GM23338 (cell line): Measurements from ENCODE around the gene NOVA2. TPM values are rescaled to one million over a fixed set of nuclear protein-coding genes. Genes with fewer than 3 reads are reported as not detected.

Experiments used
- ATAC-seq: fragments of 200-7000 bp; cut with Tn5 transposase; 3 replicates; pipeline ENCODE4 v1.9.1; 2020
- DNase-seq: peaks from one replicate; pipeline ENCODE4 v3.0.0-alpha.2; 2015; ENCODE audit warnings: low spot score
- H2AFZ ChIP-seq: fragments of 200-600 bp; sonication (generic); 2 replicates; pipeline ENCODE4 v1.8.0; 2016; ENCODE audit warnings: antibody characterized with exemption, mild to moderate bottlenecking, moderate library complexity
- H3F3A ChIP-seq: fragments of 200-600 bp; sonication (generic); replicated peaks from 2 replicates; pipeline ENCODE4 v1.8.0; 2017; ENCODE audit warnings: antibody characterized with exemption, mixed run types, low read depth
- H3K27ac ChIP-seq: fragments of 200-600 bp; sonication (generic); 2 replicates; pipeline ENCODE4 v1.6.1; 2016; ENCODE audit warnings: low read depth
- H3K27me3 ChIP-seq: fragments of 200-600 bp; sonication (generic); 2 replicates; pipeline ENCODE4 v1.8.0; 2016; ENCODE audit warnings: mild to moderate bottlenecking, mixed run types, moderate library complexity; ENCODE audit not compliant: insufficient read depth
- H3K36me3 ChIP-seq: fragments of 200-600 bp; sonication (generic); 2 replicates; pipeline ENCODE4 v1.8.0; 2016; ENCODE audit warnings: mild to moderate bottlenecking; ENCODE audit not compliant: insufficient read depth
- H3K4me1 ChIP-seq: fragments of 200-600 bp; sonication (generic); 2 replicates; pipeline ENCODE4 v1.8.0; 2016; ENCODE audit warnings: mild to moderate bottlenecking, moderate library complexity; ENCODE audit not compliant: insufficient read depth
- H3K4me2 ChIP-seq: fragments of 200-600 bp; sonication (generic); 2 replicates; pipeline ENCODE4 v1.7.1; 2017; ENCODE audit warnings: mixed run types
- H3K4me3 ChIP-seq: fragments of 200-600 bp; sonication (generic); 2 replicates; pipeline ENCODE4 v1.6.1; 2016; ENCODE audit warnings: mixed run types
- H3K79me2 ChIP-seq: fragments of 200-600 bp; sonication (generic); replicated peaks from 2 replicates; pipeline ENCODE4 v1.8.0; 2017; ENCODE audit warnings: mild to moderate bottlenecking; ENCODE audit not compliant: insufficient read depth
- H3K9me2 ChIP-seq: fragments of 200-600 bp; sonication (generic); 2 replicates; pipeline ENCODE4 v1.8.0; 2017; ENCODE audit not compliant: insufficient read depth
- H4K20me1 ChIP-seq: fragments of 200-600 bp; sonication (generic); replicated peaks from 2 replicates; pipeline ENCODE4 v1.8.0; 2017; ENCODE audit warnings: mild to moderate bottlenecking; ENCODE audit not compliant: insufficient read depth
- H3K27ac Mint-ChIP-seq: 2 replicates; pipeline ENCODE4 v1.8.0; 2020; ENCODE audit warnings: inconsistent platforms, mild to moderate bottlenecking, moderate library complexity, mixed read lengths
- H3K27me3 Mint-ChIP-seq: 3 replicates; pipeline ENCODE4 v1.8.0; 2022; ENCODE audit warnings: low read depth, mild to moderate bottlenecking, moderate library complexity, mixed read lengths, inconsistent platforms; ENCODE audit not compliant: insufficient read depth, poor library complexity
- H3K36me3 Mint-ChIP-seq: 3 replicates; pipeline ENCODE4 v1.8.0; 2021; ENCODE audit warnings: low read depth, mild to moderate bottlenecking, inconsistent platforms, moderate library complexity, mixed read lengths
- H3K4me1 Mint-ChIP-seq: 3 replicates; pipeline ENCODE4 v1.8.0; 2020; ENCODE audit warnings: mild to moderate bottlenecking, inconsistent platforms, mixed read lengths
- H3K4me3 Mint-ChIP-seq: 3 replicates; pipeline ENCODE4 v1.8.0; 2021; ENCODE audit warnings: moderate library complexity, mild to moderate bottlenecking, inconsistent platforms, mixed read lengths
- H3K9me3 Mint-ChIP-seq: 3 replicates; pipeline ENCODE4 v1.8.0; 2020; ENCODE audit warnings: moderate library complexity, mild to moderate bottlenecking, inconsistent platforms, mixed read lengths
- CREB1 ChIP-seq: fragments of 250-450 bp; sonication (Bioruptor Pico); IDR thresholded peaks from 2 replicates; pipeline ENCODE4 v1.5.0; 2020; ENCODE audit warnings: low read depth, mild to moderate bottlenecking, moderate library complexity
- CTCF ChIP-seq, 2 experiments: fragments of 200-600 bp in 1 of 2; sonication (generic) in 1 of 2; conservative IDR thresholded peaks; 2 replicates each; pipeline versions ENCODE4 v1.5.1 to v1.6.1; 2016 to 2017; ENCODE audit warnings: antibody characterized with exemption in 2 of 2, low read depth in 2 of 2, mild to moderate bottlenecking in 2 of 2, moderate library complexity in 1 of 2
- EZH2 ChIP-seq: fragments of 200-600 bp; sonication (generic); IDR thresholded peaks from one replicate; pipeline ENCODE4 v1.8.0; 2017; ENCODE audit warnings: antibody characterized with exemption, mild to moderate bottlenecking, low read depth; ENCODE audit not compliant: unreplicated experiment
- EZH2phosphoT487 ChIP-seq: fragments of 200-600 bp; sonication (generic); IDR thresholded peaks from one replicate; pipeline ENCODE4 v1.8.1; 2018; ENCODE audit warnings: antibody characterized with exemption; ENCODE audit not compliant: unreplicated experiment
- POLR2AphosphoS5 ChIP-seq: IDR thresholded peaks from 2 replicates; pipeline ENCODE4 v1.6.1; 2016; ENCODE audit warnings: antibody characterized with exemption, low read depth
- REST ChIP-seq: IDR thresholded peaks from one replicate; pipeline ENCODE4 v1.6.1; 2018; ENCODE audit warnings: antibody characterized with exemption; ENCODE audit not compliant: unreplicated experiment
- polyA plus RNA-seq: library from polyadenylated mRNA; unstranded; fragments of >200 nt; fragmentation: Nextera tagmentation; extraction: Ambion mirVana; gene quantifications from 2 replicates; pipeline ENCODE4 v1.2.1, GENCODE V29; 2016
- total RNA-seq: library from RNA; depleted of rRNA; stranded (reverse); fragments of >200 nt; shearing (Covaris generic); gene quantifications from 2 replicates; pipeline ENCODE4 v1.2.3, GENCODE V29; 2014
- TF ChIP-seq, protein P1 (sequence below): IDR thresholded peaks from 2 replicates; pipeline ENCODE4 v1.6.1; 2016; ENCODE audit warnings: antibody characterized with exemption

NOVA2 gene
- total and polyA plus RNA-seq, 2 experiments from 2014 or later: 5.1 to 13.7 TPM

- Histone ChIP-seq H3F3A (peaks cover 7% of the 10 kb centered on the region; the same call in 1 of the 2 replicates), H3K36me3 (no peaks in the 10 kb centered on the region), H3K27me3 (no peaks in the 10 kb centered on the region), H2AFZ (0 out of 2 replicates have a peak within 1 kb of the TSS, but pooled peaks have one; percentile 38), H3K4me3 (peak within 1 kb of the TSS; percentile 65), H3K4me1 (peaks cover 6% of the 10 kb centered on the region), H4K20me1 (no peaks in the 10 kb centered on the region; the same call in 1 of the 2 replicates), H3K79me2 (peaks cover 13% of the 10 kb centered on the region), H3K4me2 (peak within 1 kb of the TSS; percentile 90), H3K9me2 (no peaks in the 10 kb centered on the region), H3K27ac (peak within 1 kb of the TSS; percentile 18; the same call in 1 of the 2 replicates)
- Mint-ChIP-seq H3K27me3 (peaks cover 10% of the 10 kb centered on the region), H3K27ac (no peak within 1 kb of the TSS), H3K4me1 (peaks cover 22% of the 10 kb centered on the region), H3K9me3 (no peaks in the 10 kb centered on the region), H3K4me3 (no peak within 1 kb of the TSS), H3K36me3 (no peaks in the 10 kb centered on the region)
- TF ChIP-seq CREB1 (peak; percentile 89), POLR2AphosphoS5 (peak; percentile 83), EZH2phosphoT487 (no peak)
- peak; percentile 100 for DNase-seq
- peak; percentile 93 for ATAC-seq
Observed at GRCh38 chr19:45994998-45995714, 21.5 kb upstream of the NOVA2 start, which contains the start of gene CCDC61. Gene CCDC61 (plus strand): TSS chr19:45995467. CDS start chr19:46003019, 7,552 bp downstream.

DNA sequence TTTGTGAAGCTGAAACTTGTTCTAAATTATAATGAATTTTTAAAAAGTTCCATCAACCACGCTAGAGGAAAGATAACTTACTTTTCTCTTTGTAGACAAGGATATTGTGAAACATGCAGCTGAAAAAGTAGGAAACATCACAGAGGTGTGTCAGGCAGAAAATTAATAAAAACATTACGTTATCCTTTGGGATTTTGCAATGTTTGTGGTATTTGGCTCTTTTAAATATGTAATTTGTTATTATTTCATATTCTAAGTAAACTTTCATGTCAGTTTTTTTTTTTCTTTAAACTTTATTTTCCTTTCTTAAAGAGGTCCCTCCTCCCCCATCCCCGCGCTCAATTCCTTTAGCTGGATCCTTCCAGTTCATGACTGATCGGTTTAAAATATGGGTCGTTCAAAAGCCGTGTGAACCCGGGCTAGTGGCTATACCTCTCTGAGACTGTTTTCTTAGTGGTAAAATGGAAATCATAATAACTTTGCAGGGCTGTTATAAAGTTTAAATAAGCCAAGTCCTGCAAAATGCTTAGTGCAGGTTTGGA, 20.9 kb upstream of the NOVA2 start:
- H3F3A ChIP-seq: peaks cover under 1% of the 10 kb centered on the region; the same call in 1 of the 2 replicates
- no peaks in the 10 kb centered on the region for H3K36me3 ChIP-seq
- no peaks in the 10 kb centered on the region for H3K36me3 Mint-ChIP-seq
- no peaks in the 10 kb centered on the region for H3K27me3 ChIP-seq
- no peaks in the 10 kb centered on the region for H3K9me3 Mint-ChIP-seq
- ATAC-seq (peak; percentile 6), DNase-seq (peak; percentile 58)
- no peaks in the 10 kb centered on the region; the same call in 1 of the 2 replicates for H4K20me1 ChIP-seq
- peaks cover 18% of the 10 kb centered on the region for H3K4me1 Mint-ChIP-seq
- peak overlapping the region; percentile 75 for H3K4me2 ChIP-seq
- H3K4me1 ChIP-seq: peaks cover 5% of the 10 kb centered on the region
- H3K27me3 Mint-ChIP-seq: peaks cover 6% of the 10 kb centered on the region
- peak overlapping the region; percentile 53 for H3K4me3 ChIP-seq
- no peak overlapping the region for H3K27ac Mint-ChIP-seq
- H3K4me3 Mint-ChIP-seq: no peak overlapping the region
- H3K9me2 ChIP-seq: no peaks in the 10 kb centered on the region
- TF ChIP-seq CTCF (conservative IDR thresholded peaks at IDR 0.05; ENCODE audit: low read depth in 2 of 2): no peak
- no peak for TF ChIP-seq EZH2
- TF ChIP-seq, protein P1, sequence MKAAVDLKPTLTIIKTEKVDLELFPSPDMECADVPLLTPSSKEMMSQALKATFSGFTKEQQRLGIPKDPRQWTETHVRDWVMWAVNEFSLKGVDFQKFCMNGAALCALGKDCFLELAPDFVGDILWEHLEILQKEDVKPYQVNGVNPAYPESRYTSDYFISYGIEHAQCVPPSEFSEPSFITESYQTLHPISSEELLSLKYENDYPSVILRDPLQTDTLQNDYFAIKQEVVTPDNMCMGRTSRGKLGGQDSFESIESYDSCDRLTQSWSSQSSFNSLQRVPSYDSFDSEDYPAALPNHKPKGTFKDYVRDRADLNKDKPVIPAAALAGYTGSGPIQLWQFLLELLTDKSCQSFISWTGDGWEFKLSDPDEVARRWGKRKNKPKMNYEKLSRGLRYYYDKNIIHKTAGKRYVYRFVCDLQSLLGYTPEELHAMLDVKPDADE: no peak
- TF ChIP-seq CREB1: no peak
- TF ChIP-seq REST: no peak
- no peak for TF ChIP-seq EZH2phosphoT487
- H3K79me2 ChIP-seq: peaks cover 13% of the 10 kb centered on the region
- H2AFZ ChIP-seq: 0 out of 2 replicates have a peak overlapping the region, but pooled peaks have one; percentile 38
- H3K27ac ChIP-seq: peak overlapping the region; percentile 18; the same call in 1 of the 2 replicates
